Nephron (organoid): ENCODE data around the gene SEZ6L.

ENCODE experiments used
- H3K27ac Mint-ChIP-seq, 3 experiments: 2 replicates each; pipeline ENCODE4 v1.8.0; 2020; ENCODE audit warnings: mixed read lengths in 3 of 3, mild to moderate bottlenecking in 2 of 3, moderate library complexity in 1 of 3
- H3K27me3 Mint-ChIP-seq: 2 replicates; pipeline ENCODE4 v1.8.0; 2021; ENCODE audit warnings: low read depth, mild to moderate bottlenecking, moderate library complexity, mixed read lengths
- H3K36me3 Mint-ChIP-seq: 2 replicates; pipeline ENCODE4 v1.8.0; 2020; ENCODE audit warnings: low read depth, mixed read lengths
- H3K4me1 Mint-ChIP-seq: 2 replicates; pipeline ENCODE4 v1.8.0; 2020; ENCODE audit warnings: mixed read lengths
- H3K4me3 Mint-ChIP-seq, 3 experiments: 2 replicates each; pipeline ENCODE4 v1.8.0; 2020; ENCODE audit warnings: mild to moderate bottlenecking in 3 of 3, mixed read lengths in 3 of 3, moderate library complexity in 2 of 3
- H3K9me3 Mint-ChIP-seq: 2 replicates; pipeline ENCODE4 v1.8.0; 2020; ENCODE audit warnings: mixed read lengths
- TF ChIP-seq, protein P1 (sequence below), 3 experiments: fragments of 200-600 bp; sonication (generic); IDR thresholded peaks; one replicate each; pipeline ENCODE4 v1.5.0; 2021; ENCODE audit warnings: antibody characterized with exemption in 3 of 3; ENCODE audit not compliant: unreplicated experiment in 3 of 3

SEZ6L gene

DNA sequence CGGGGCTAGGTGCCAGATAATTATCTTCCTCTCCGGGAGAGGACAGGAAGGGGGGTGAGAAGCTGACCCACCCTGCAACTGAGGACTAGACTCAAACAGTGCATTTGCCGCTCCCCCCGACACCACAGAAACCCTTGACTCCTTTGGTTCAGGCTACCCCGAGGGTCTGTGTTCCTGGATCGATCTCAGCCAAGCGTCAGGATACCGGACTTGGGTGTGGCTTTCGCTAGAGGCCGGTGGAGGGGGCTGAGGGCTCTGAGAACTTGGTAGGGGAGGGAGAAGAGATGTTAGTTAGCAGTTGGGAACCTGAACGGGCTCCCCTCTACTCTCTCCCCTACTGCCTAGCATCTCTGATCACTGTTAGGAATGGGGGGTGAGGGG, 840 bp downstream of the SEZ6L start:
- H3K36me3 Mint-ChIP-seq, result no peaks in the 10 kb centered on the region

DNA sequence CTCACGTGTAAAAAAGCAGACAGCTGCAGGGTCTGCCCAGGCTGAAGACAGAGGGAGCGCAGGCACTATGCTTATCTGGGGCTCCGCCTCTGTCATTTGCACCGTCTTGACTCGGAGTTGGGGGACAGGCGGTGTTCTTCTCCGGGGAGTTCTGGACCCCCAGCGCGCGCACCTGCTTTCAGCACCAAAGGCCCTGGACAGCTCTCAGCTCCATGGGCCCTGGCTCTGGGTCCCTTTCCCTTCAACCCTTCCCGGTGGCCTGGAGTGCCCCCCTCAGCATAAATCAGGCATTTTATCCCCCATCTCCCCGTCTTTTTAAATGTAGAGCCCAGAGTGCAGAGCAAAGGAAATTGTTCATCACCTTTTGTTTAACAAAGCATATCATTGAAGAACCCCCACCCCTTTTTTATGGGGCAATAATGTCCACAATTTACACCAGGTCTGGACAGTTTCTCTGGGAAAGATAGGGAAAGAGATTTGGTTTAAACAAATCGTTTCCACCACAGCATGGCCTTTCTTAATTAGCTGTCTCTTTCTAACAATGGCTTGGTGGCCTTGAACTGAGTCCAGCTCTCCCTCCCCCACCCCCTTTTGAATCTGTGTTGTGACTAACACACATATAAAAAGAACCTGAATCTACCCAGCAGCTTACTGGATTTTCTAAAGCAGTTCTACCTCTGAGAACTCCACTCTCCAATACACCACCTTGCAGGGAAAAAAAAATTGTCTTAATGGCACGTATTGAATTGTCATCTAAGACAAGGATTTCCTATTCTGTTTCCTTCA, 1.7 kb downstream of the SEZ6L start:
- Mint-ChIP-seq H3K4me3 (peak overlapping the region; percentile 35 to 71 (median 51)), H3K4me1 (peaks cover 11% of the 10 kb centered on the region), H3K36me3 (no peaks in the 10 kb centered on the region), H3K9me3 (peaks cover 2% of the 10 kb centered on the region), H3K27me3 (peaks cover 87% of the 10 kb centered on the region), H3K27ac (no peak overlapping the region)
- TF ChIP-seq, protein P1, sequence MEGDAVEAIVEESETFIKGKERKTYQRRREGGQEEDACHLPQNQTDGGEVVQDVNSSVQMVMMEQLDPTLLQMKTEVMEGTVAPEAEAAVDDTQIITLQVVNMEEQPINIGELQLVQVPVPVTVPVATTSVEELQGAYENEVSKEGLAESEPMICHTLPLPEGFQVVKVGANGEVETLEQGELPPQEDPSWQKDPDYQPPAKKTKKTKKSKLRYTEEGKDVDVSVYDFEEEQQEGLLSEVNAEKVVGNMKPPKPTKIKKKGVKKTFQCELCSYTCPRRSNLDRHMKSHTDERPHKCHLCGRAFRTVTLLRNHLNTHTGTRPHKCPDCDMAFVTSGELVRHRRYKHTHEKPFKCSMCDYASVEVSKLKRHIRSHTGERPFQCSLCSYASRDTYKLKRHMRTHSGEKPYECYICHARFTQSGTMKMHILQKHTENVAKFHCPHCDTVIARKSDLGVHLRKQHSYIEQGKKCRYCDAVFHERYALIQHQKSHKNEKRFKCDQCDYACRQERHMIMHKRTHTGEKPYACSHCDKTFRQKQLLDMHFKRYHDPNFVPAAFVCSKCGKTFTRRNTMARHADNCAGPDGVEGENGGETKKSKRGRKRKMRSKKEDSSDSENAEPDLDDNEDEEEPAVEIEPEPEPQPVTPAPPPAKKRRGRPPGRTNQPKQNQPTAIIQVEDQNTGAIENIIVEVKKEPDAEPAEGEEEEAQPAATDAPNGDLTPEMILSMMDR (IDR thresholded peaks at IDR 0.05; ENCODE audit: unreplicated experiment in 3 of 3), result no peak

More for the DNA sequence above, 840 bp downstream of the SEZ6L start:
- Mint-ChIP-seq H3K27ac (no peak overlapping the region), H3K4me3 (peak overlapping the region; percentile 51 to 71 (median 63)), H3K9me3 (peaks cover 2% of the 10 kb centered on the region), H3K27me3 (peaks cover 92% of the 10 kb centered on the region), H3K4me1 (peaks cover 11% of the 10 kb centered on the region)
- TF ChIP-seq, protein P1 (IDR thresholded peaks at IDR 0.05; ENCODE audit: unreplicated experiment in 3 of 3), result no peak

DNA sequence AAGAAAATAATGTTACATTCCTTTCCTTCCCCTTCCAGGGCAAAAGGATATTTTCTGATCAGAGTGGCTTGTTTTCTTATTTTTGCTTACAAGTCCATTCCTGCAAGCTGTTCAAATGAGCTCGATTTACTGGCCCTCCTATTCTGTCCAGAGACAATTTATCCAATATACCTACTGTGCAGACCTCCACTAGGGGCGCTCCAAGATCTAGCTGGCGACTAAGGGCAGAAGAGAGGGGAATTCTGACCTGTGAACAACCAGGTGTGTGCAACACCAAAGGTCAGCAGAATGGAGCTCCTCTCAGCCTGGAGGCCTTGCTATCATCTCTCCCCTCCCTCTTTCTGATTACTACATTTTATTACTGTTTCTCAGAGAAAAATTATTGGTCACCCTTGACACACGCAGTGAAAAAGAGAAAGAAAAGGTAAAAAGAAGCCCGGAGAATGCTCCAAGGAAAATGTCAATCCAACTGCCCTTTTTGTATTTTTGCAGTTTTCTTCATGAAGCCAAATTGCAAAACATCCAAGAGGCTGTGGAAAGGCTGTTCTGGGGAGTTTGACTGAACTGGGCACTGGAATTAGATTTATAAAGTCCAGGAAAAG, 3.2 kb downstream of the SEZ6L start:
- Mint-ChIP-seq H3K36me3 (no peaks in the 10 kb centered on the region), H3K9me3 (peaks cover 2% of the 10 kb centered on the region), H3K27ac (no peak overlapping the region), H3K4me1 (peaks cover 11% of the 10 kb centered on the region), H3K4me3 (peak overlapping the region in 1 of 3 experiments; percentile 68), H3K27me3 (peaks cover 81% of the 10 kb centered on the region)
- TF ChIP-seq, protein P1 (IDR thresholded peaks at IDR 0.05; ENCODE audit: unreplicated experiment in 3 of 3), result peak; percentile 60 to 61 (median 61)

DNA sequence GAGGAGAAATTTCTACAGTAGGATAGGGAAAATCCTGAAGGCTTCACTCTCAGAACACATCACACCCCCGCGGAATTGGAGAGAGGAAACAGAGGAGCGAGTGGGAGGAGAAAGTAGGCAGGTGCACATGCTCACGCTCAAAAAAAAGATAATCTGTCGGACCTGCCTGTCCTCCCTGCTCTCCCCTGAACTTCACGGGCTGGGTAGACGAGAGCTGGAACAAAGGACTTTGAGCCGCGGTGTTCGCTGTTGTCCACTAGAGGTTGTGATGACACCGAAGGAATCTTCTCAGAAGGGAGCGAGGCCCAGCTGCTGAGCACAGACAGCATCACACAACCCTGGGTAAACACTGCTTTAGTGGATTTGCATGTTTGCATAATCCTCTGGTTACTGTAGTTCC, 5.0 kb downstream of the SEZ6L start:
- no peaks in the 10 kb centered on the region for H3K9me3 Mint-ChIP-seq
- peaks cover 73% of the 10 kb centered on the region for H3K27me3 Mint-ChIP-seq
- no peaks in the 10 kb centered on the region for H3K36me3 Mint-ChIP-seq
- TF ChIP-seq, protein P1 (IDR thresholded peaks at IDR 0.05; ENCODE audit: unreplicated experiment in 3 of 3), result peak in 1 of 3 experiments; percentile 15
- H3K4me3 Mint-ChIP-seq, result no peak overlapping the region
- H3K27ac Mint-ChIP-seq, result no peak overlapping the region
- H3K4me1 Mint-ChIP-seq, result peaks cover 7% of the 10 kb centered on the region

DNA sequence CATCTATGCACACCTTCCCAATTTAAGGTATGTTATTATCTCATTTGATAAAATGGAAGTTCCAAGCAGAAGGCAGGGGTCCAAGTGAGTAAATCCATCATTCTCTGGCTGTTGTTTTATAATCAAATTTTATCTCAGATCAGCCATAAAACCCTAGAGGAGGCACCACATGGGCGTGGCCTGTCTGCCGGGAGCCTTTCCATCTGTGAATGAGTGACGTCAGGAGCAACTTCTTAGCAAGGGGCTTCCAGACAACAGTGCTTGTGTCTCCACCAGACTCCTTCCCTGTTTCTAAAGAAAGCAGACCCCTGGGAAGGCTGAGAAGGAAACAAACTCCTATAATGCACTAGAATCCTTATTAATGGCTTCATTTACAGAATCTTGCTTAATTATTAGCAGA, 13.5 kb downstream of the SEZ6L start:
- TF ChIP-seq, protein P1 (IDR thresholded peaks at IDR 0.05; ENCODE audit: unreplicated experiment in 3 of 3), result no peak
- Mint-ChIP-seq H3K9me3 (no peaks in the 10 kb centered on the region), H3K4me1 (no peaks in the 10 kb centered on the region)

More for the DNA sequence above, 13.5 kb downstream of the SEZ6L start:
- H3K27ac Mint-ChIP-seq, result no peak overlapping the region
- no peaks in the 10 kb centered on the region for H3K36me3 Mint-ChIP-seq
- no peak overlapping the region for H3K4me3 Mint-ChIP-seq
- peaks cover 28% of the 10 kb centered on the region for H3K27me3 Mint-ChIP-seq
